Fibroblast of lung (primary cell): Measurements from ENCODE around the gene TGFB3. TPM values are rescaled to one million over a fixed set of nuclear protein-coding genes. Genes with fewer than 3 reads are reported as not detected.

Source experiments
- DNase-seq, 2 donors: peaks; one replicate each; pipeline versions ENCODE4 v3.0.0 to v3.0.0-alpha.2; 2010; ENCODE audit warnings: low read depth in 2 of 2
- H2AFZ ChIP-seq: 2 replicates; pipeline ENCODE4 v1.5.1; 2012; ENCODE audit warnings: low read length, control low read depth, inconsistent platforms
- H3K27ac ChIP-seq: 2 replicates; pipeline ENCODE4 v1.5.1; 2011; ENCODE audit warnings: low read length, control low read depth; ENCODE audit not compliant: insufficient read depth
- H3K27me3 ChIP-seq: 2 replicates; pipeline ENCODE4 v1.5.1; 2011; ENCODE audit warnings: mild to moderate bottlenecking, low read length; ENCODE audit not compliant: control insufficient read depth, insufficient read depth
- H3K36me3 ChIP-seq: 2 replicates; pipeline ENCODE4 v1.5.1; 2011; ENCODE audit warnings: low read length; ENCODE audit not compliant: control insufficient read depth, insufficient read depth
- H3K4me1 ChIP-seq: 2 replicates; pipeline ENCODE4 v1.5.1; 2011; ENCODE audit warnings: low read length; ENCODE audit not compliant: control insufficient read depth, insufficient read depth; ENCODE audit errors: extremely low read depth
- H3K4me2 ChIP-seq: 2 replicates; pipeline ENCODE4 v1.5.1; 2011; ENCODE audit warnings: low read length, control low read depth; ENCODE audit not compliant: insufficient read depth; ENCODE audit errors: extremely low read depth
- H3K4me3 ChIP-seq, 4 experiments: fragments of 200-600 bp in 1 of 4; sonication (generic) in 1 of 4; replicated peaks in 1 of 4; 2 replicates each; pipeline ENCODE4 v1.5.1; 2011 to 2016; ENCODE audit warnings: low read length in 4 of 4, low read depth in 3 of 4, mild to moderate bottlenecking in 3 of 4, control low read depth in 2 of 4, inconsistent platforms in 1 of 4, mixed read lengths in 1 of 4; ENCODE audit not compliant: insufficient read depth in 1 of 4; ENCODE audit errors: control extremely low read depth in 1 of 4
- H3K79me2 ChIP-seq: 2 replicates; pipeline ENCODE4 v1.5.1; 2012; ENCODE audit warnings: mild to moderate bottlenecking, low read length, inconsistent platforms; ENCODE audit not compliant: control insufficient read depth, insufficient read depth
- H3K9ac ChIP-seq: 2 replicates; pipeline ENCODE4 v1.5.1; 2011; ENCODE audit warnings: mild to moderate bottlenecking, low read length, control low read depth; ENCODE audit not compliant: insufficient read depth
- H3K9me3 ChIP-seq: 2 replicates; pipeline ENCODE4 v1.5.1; 2012; ENCODE audit warnings: low read depth, low read length; ENCODE audit not compliant: control insufficient read depth, insufficient read depth
- H4K20me1 ChIP-seq: 2 replicates; pipeline ENCODE4 v1.5.1; 2011; ENCODE audit warnings: low read length; ENCODE audit not compliant: control insufficient read depth, insufficient read depth; ENCODE audit errors: extremely low read depth
- EZH2 ChIP-seq: IDR thresholded peaks from 2 replicates; pipeline ENCODE4 v1.5.1; 2012; ENCODE audit warnings: low read length, control low read depth, mild to moderate bottlenecking; ENCODE audit errors: missing control alignments
- polyA plus RNA-seq, 2 donors: library from polyadenylated mRNA; depleted of rRNA in 1 of 2; stranded (reverse) in 1 of 2; unstranded in 1 of 2; fragments of >200 nt; gene quantifications; 2 replicates each; pipeline ENCODE4 v1.2.1, GENCODE V29; 2011 to 2012; ENCODE audit warnings: missing spikeins in 1 of 2
- total RNA-seq: library from RNA; depleted of rRNA; stranded (reverse); fragments of >200 nt; gene quantifications from 2 replicates; pipeline ENCODE4 v1.2.1, GENCODE V29; 2014
- TF ChIP-seq, protein P1 (sequence below), 2 donors: IDR thresholded peaks in 1 of 2; conservative IDR thresholded peaks in 1 of 2; 1 replicate in 1 of 2; 2 replicates in 1 of 2; pipeline ENCODE4 v1.5.1; 2011 to 2012; ENCODE audit warnings: low read length in 2 of 2, control low read depth in 1 of 2, inconsistent platforms in 1 of 2, low read depth in 1 of 2, mild to moderate bottlenecking in 1 of 2

Gene TGFB3
- total and polyA plus RNA-seq, 2 donors (not counting 1 experiment from before 2014, with no cell fraction given), result 5.9 to 30.8 TPM

DNA sequence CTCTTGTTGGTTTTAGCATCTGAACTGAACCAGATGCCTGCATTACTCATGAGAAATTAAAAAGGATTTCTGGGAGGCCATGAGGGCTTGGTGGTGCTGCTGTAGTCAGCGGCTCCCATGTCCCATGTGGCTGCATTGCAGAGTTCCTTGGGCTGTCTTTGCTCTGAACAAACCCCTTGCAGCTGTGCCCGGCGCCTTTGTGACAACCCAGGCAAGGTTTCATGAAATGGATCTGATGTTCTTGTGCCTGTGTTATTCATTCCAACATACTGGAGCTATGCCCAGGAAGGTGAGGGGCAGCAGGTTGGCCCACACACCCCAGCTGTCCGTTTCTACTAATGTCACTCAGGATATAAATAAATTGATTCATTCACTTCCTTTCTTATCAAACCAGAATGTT, 40.8 kb downstream of the TGFB3 start:
- Histone ChIP-seq H3K4me3 (no peak overlapping the region), H3K27ac (no peak overlapping the region), H3K27me3 (no peaks in the 10 kb centered on the region), H3K4me2 (no peak overlapping the region), H4K20me1 (no peaks in the 10 kb centered on the region), H3K4me1 (no peaks in the 10 kb centered on the region), H2AFZ (no peak overlapping the region), H3K9ac (no peak overlapping the region), H3K79me2 (no peaks in the 10 kb centered on the region), H3K9me3 (no peaks in the 10 kb centered on the region), H3K36me3 (no peaks in the 10 kb centered on the region)
- DNase-seq, result peak in 1 of 2 donors; percentile 11
- TF ChIP-seq EZH2, result no peak
- TF ChIP-seq, protein P1, sequence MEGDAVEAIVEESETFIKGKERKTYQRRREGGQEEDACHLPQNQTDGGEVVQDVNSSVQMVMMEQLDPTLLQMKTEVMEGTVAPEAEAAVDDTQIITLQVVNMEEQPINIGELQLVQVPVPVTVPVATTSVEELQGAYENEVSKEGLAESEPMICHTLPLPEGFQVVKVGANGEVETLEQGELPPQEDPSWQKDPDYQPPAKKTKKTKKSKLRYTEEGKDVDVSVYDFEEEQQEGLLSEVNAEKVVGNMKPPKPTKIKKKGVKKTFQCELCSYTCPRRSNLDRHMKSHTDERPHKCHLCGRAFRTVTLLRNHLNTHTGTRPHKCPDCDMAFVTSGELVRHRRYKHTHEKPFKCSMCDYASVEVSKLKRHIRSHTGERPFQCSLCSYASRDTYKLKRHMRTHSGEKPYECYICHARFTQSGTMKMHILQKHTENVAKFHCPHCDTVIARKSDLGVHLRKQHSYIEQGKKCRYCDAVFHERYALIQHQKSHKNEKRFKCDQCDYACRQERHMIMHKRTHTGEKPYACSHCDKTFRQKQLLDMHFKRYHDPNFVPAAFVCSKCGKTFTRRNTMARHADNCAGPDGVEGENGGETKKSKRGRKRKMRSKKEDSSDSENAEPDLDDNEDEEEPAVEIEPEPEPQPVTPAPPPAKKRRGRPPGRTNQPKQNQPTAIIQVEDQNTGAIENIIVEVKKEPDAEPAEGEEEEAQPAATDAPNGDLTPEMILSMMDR (conservative IDR thresholded peaks at IDR 0.05 in 1 of 2, IDR thresholded peaks at IDR 0.05 in 1 of 2; ENCODE audit: low read depth in 1 of 2, low read length in 2 of 2), result no peak

DNA sequence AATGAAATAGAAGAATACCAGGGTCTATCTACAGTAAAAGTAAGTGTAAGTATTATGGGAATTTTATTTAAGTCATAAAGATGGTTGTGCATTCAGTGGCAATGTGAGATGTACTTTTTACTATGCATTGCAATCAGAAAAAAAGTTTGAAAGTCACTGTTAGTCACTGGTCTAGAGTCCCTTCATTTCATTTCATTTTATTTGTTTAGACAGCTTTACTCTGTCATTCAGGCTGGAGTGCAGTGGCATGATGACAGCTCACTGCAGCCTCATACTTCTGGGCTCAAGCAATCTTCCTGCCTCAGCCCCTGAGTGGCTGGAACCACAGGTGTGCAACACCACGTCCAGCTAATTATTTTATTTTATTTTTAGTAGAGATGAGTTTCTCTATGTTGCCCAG, 42.6 kb downstream of the TGFB3 start:
- Histone ChIP-seq H3K79me2 (no peaks in the 10 kb centered on the region), H3K9ac (no peak overlapping the region), H4K20me1 (no peaks in the 10 kb centered on the region), H3K4me3 (no peak overlapping the region), H3K4me2 (no peak overlapping the region), H2AFZ (no peak overlapping the region), H3K27me3 (no peaks in the 10 kb centered on the region), H3K27ac (no peak overlapping the region), H3K36me3 (no peaks in the 10 kb centered on the region), H3K4me1 (no peaks in the 10 kb centered on the region), H3K9me3 (no peaks in the 10 kb centered on the region)
- TF ChIP-seq EZH2, result no peak
- TF ChIP-seq, protein P1 (conservative IDR thresholded peaks at IDR 0.05 in 1 of 2, IDR thresholded peaks at IDR 0.05 in 1 of 2; ENCODE audit: low read depth in 1 of 2, low read length in 2 of 2), result no peak
- no peak for DNase-seq

DNA sequence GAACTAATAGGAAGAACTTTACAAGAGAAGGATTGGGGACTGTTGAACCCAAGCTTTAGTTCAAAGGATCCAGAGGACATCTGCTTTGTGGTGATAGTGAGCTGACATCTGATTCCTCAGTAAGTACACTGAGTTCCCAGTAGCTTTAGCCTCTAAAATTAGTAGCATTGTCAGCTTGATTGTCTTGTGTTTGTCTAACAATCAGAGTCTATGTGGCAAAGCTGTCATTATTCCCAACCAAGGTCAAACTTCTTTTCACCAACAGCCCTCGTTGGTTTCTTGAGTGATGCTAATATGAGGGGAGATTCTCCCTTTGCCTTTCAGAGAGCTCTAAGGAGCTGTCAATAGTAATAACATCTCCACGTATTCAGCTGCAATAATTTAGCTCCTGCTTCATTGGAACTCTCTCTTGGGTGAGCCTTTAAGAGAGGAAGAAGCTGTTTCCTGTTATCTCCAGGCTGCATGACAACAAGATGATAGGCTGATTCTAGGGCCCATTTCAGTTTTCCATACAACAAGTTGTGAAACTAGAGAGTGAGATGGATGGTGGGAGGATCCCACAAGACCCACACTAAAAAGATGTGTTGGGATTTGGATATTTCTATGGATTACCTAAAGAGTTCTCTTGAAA, 46.7 kb downstream of the TGFB3 start:
- H3K36me3 ChIP-seq, result no peaks in the 10 kb centered on the region
- no peak overlapping the region for H3K9ac ChIP-seq
- H3K79me2 ChIP-seq, result no peaks in the 10 kb centered on the region
- H3K27me3 ChIP-seq, result no peaks in the 10 kb centered on the region
- H3K9me3 ChIP-seq, result no peaks in the 10 kb centered on the region
- H4K20me1 ChIP-seq, result no peaks in the 10 kb centered on the region
- H2AFZ ChIP-seq, result no peak overlapping the region
- no peaks in the 10 kb centered on the region for H3K4me1 ChIP-seq
- no peak overlapping the region for H3K4me3 ChIP-seq
- TF ChIP-seq, protein P1 (conservative IDR thresholded peaks at IDR 0.05 in 1 of 2, IDR thresholded peaks at IDR 0.05 in 1 of 2; ENCODE audit: low read depth in 1 of 2, low read length in 2 of 2), result no peak
- TF ChIP-seq EZH2, result no peak
- H3K27ac ChIP-seq, result no peak overlapping the region
- H3K4me2 ChIP-seq, result no peak overlapping the region
- DNase-seq, result no peak
